Lung microvascular endothelial cell (primary cell): Measurements from ENCODE around the gene WFDC1. TPM values are rescaled to one million over a fixed set of nuclear protein-coding genes. Genes with fewer than 3 reads are reported as not detected.
A peak's percentile ranks its signal among the peaks of the same experiment; 100 is the strongest.

Experiments used
- DNase-seq, 2 donors: peaks; one replicate each; pipeline versions ENCODE4 v3.0.0 to v3.0.0-alpha.2; 2010; ENCODE audit warnings: low read depth in 2 of 2
- total RNA-seq: library from RNA; depleted of rRNA; stranded (reverse); fragments of >200 nt; gene quantifications from 2 replicates; pipeline ENCODE4 v1.2.1, GENCODE V29; 2014

Gene WFDC1
- total RNA-seq, 1 donor from 2014 or later = not detected

GRCh38 chr16:84351630-84352029 is 57.0 kb downstream of the WFDC1 start:
- DNase-seq = no peak

- DNase-seq = no peak
These were observed 59.6 kb downstream of the WFDC1 start for GRCh38 chr16:84354306-84354705.

GRCh38 chr16:84355149-84355548 is 60.5 kb downstream of the WFDC1 start:
- no peak for DNase-seq

- no peak for DNase-seq
These were observed 61.5 kb downstream of the WFDC1 start for GRCh38 chr16:84356176-84356575.

- DNase-seq = no peak
These were observed 62.0 kb downstream of the WFDC1 start for GRCh38 chr16:84356591-84357116.

GRCh38 chr16:84357191-84357651 is 62.5 kb downstream of the WFDC1 start:
- no peak for DNase-seq

GRCh38 chr16:84358601-84359295 is 64.1 kb downstream of the WFDC1 start:
- DNase-seq = no peak

GRCh38 chr16:84359326-84359725 is 64.6 kb downstream of the WFDC1 start:
- DNase-seq = no peak

- peak in 1 of 2 donors; percentile 5 for DNase-seq
These were observed 65.5 kb downstream of the WFDC1 start for GRCh38 chr16:84360170-84360569.

- no peak for DNase-seq
These were observed 66.1 kb downstream of the WFDC1 start for GRCh38 chr16:84360748-84361147.

- no peak for DNase-seq
These were observed 66.9 kb downstream of the WFDC1 start for GRCh38 chr16:84361546-84361945.

- no peak for DNase-seq
These were observed 67.8 kb downstream of the WFDC1 start for GRCh38 chr16:84362471-84362941.

GRCh38 chr16:84366208-84366607 is 71.5 kb downstream of the WFDC1 start:
- DNase-seq = no peak

GRCh38 chr16:84367297-84367680 is 72.6 kb downstream of the WFDC1 start:
- DNase-seq = no peak

GRCh38 chr16:84367750-84368307 is 73.2 kb downstream of the WFDC1 start:
- no peak for DNase-seq

GRCh38 chr16:84368308-84368996 is 73.8 kb downstream of the WFDC1 start, which contains the start of gene ATP2C2:
ATP2C2 (plus strand) TSS chr16:84368538; CDS start chr16:84368616, 78 bp downstream.
- DNase-seq = no peak

GRCh38 chr16:84369105-84369504 is 74.4 kb downstream of the WFDC1 start:
- no peak for DNase-seq

- DNase-seq = no peak
These were observed 75.4 kb downstream of the WFDC1 start for GRCh38 chr16:84369938-84370627.

- no peak for DNase-seq
These were observed 76.3 kb downstream of the WFDC1 start for GRCh38 chr16:84370723-84371552.

- no peak for DNase-seq
These were observed 76.8 kb downstream of the WFDC1 start for GRCh38 chr16:84371553-84371865.

- DNase-seq = no peak
These were observed 79.3 kb downstream of the WFDC1 start for GRCh38 chr16:84373907-84374489.
